Progenitor cell of endocrine pancreas (in vitro differentiated cells): Measurements from ENCODE around the gene NHSL2. TPM values are rescaled to one million over a fixed set of nuclear protein-coding genes. Genes with fewer than 3 reads are reported as not detected.

ENCODE experiments used
- DNase-seq: peaks from one replicate; pipeline ENCODE4 v3.0.0; 2021; ENCODE audit warnings: low spot score; ENCODE audit not compliant: unreplicated experiment
- H3K27ac Mint-ChIP-seq: 2 replicates; pipeline ENCODE4 v1.8.0; 2021; ENCODE audit warnings: mild to moderate bottlenecking, moderate library complexity, mixed read lengths
- H3K27me3 Mint-ChIP-seq: 2 replicates; pipeline ENCODE4 v1.8.0; 2021; ENCODE audit warnings: mixed read lengths
- H3K36me3 Mint-ChIP-seq: 2 replicates; pipeline ENCODE4 v1.8.0; 2022; ENCODE audit warnings: mixed read lengths; ENCODE audit not compliant: insufficient read depth
- H3K4me1 Mint-ChIP-seq: 2 replicates; pipeline ENCODE4 v1.8.0; 2021; ENCODE audit warnings: low read depth, mixed read lengths
- H3K4me3 Mint-ChIP-seq: 2 replicates; pipeline ENCODE4 v1.8.0; 2021; ENCODE audit warnings: low read depth, mild to moderate bottlenecking, moderate library complexity, mixed read lengths
- H3K9me3 Mint-ChIP-seq: 2 replicates; pipeline ENCODE4 v1.8.0; 2021; ENCODE audit warnings: low read depth, mixed read lengths
- CTCF ChIP-seq: fragments of 200-600 bp; sonication (generic); IDR thresholded peaks from one replicate; pipeline ENCODE4 v1.5.0; 2021; ENCODE audit warnings: antibody characterized with exemption, mild to moderate bottlenecking; ENCODE audit not compliant: unreplicated experiment
- total RNA-seq: library from RNA; stranded (reverse); gene quantifications from 2 replicates; pipeline ENCODE4 v1.2.1, GENCODE V29; 2021

The NHSL2 gene
- total RNA-seq, 1 donor from 2014 or later: 3.4 TPM

- Mint-ChIP-seq H3K4me3 (no peak overlapping the region), H3K27me3 (no peaks in the 10 kb centered on the region), H3K27ac (peak overlapping the region; percentile 55), H3K36me3 (peaks cover 3% of the 10 kb centered on the region), H3K9me3 (peaks cover 3% of the 10 kb centered on the region), H3K4me1 (no peaks in the 10 kb centered on the region)
- TF ChIP-seq CTCF: no peak
- DNase-seq: no peak
Measured at GRCh38 chrX:72142794-72143608, 232.4 kb downstream of the NHSL2 start.

DNA sequence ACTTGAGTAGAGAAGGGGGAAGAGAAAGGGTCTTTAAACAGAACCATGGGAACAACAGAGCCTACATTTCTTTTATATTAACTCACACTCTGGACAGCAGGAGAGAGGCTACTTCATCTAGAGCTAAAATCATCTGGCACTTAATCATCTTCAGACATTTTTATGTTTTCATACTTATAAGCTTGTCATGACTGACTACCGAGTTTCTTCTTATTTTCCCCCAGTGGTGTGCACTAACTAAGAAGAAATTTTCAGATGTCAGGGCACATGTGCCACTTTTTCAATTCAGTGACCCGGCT, 232.9 kb downstream of the NHSL2 start:
- Mint-ChIP-seq H3K27ac (no peak overlapping the region), H3K4me1 (no peaks in the 10 kb centered on the region)
- DNase-seq: no peak

DNA sequence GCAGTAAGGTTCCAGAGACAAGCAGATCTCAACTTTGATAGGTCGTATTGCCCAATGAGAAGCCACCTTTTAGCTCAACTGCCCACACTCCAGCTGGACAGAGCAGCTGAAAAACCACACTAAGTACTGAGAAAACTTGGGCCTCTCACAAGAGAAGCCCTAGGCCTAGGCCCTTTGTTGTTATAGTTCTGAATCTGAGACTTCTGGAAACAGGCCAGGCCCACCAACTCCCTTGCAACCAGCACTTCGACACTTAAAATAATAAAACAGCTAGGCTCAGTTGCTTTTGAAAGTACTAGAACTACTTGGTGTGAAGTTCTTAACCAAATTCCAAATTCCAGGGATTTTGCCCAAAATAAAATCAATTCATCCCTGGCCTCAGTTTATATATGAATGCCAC, 234.5 kb downstream of the NHSL2 start:
- DNase-seq: no peak
- H3K36me3 Mint-ChIP-seq: peaks cover 2% of the 10 kb centered on the region
- peaks cover 5% of the 10 kb centered on the region for H3K9me3 Mint-ChIP-seq
- H3K27me3 Mint-ChIP-seq: no peaks in the 10 kb centered on the region
- TF ChIP-seq CTCF: no peak
- no peak overlapping the region for H3K27ac Mint-ChIP-seq
- H3K4me1 Mint-ChIP-seq: no peaks in the 10 kb centered on the region
- no peak overlapping the region for H3K4me3 Mint-ChIP-seq

More for the DNA sequence above, 232.9 kb downstream of the NHSL2 start:
- no peaks in the 10 kb centered on the region for H3K27me3 Mint-ChIP-seq
- peaks cover 5% of the 10 kb centered on the region for H3K9me3 Mint-ChIP-seq
- TF ChIP-seq CTCF: no peak
- H3K36me3 Mint-ChIP-seq: peaks cover 3% of the 10 kb centered on the region
- no peak overlapping the region for H3K4me3 Mint-ChIP-seq

DNA sequence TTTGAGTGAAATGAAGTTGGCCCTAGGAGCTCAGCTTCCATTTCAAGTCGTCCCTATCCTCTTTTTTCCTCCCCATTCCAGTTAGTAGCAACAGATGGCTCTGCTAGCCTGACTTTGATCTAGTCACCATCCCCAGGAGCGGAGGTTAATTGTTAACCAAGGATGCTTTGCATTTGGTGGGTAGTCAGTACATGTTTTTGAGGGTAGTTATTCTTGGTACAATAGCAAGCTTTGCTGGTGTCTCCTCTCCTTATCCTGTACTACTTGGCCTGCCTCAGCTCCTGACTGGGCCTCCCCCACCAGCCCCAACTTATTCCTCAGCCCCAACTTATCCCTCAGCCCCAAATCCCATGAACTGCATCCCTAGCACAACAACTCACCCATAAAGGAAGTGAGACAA, 235.9 kb downstream of the NHSL2 start:
- H3K9me3 Mint-ChIP-seq: peaks cover 5% of the 10 kb centered on the region
- H3K27ac Mint-ChIP-seq: peak overlapping the region; percentile 27
- no peak overlapping the region for H3K4me3 Mint-ChIP-seq
- TF ChIP-seq CTCF: no peak
- DNase-seq: no peak
- no peaks in the 10 kb centered on the region for H3K4me1 Mint-ChIP-seq
- no peaks in the 10 kb centered on the region for H3K36me3 Mint-ChIP-seq
- H3K27me3 Mint-ChIP-seq: no peaks in the 10 kb centered on the region

- H3K4me1 Mint-ChIP-seq: no peaks in the 10 kb centered on the region
- no peaks in the 10 kb centered on the region for H3K27me3 Mint-ChIP-seq
- no peak overlapping the region for H3K27ac Mint-ChIP-seq
- H3K9me3 Mint-ChIP-seq: peaks cover 35% of the 10 kb centered on the region
- no peak for DNase-seq
- peaks cover 2% of the 10 kb centered on the region for H3K36me3 Mint-ChIP-seq
- TF ChIP-seq CTCF: no peak
- H3K4me3 Mint-ChIP-seq: no peak overlapping the region
Measured at GRCh38 chrX:72158773-72159172, 248.1 kb downstream of the NHSL2 start.
